SK-N-SH (cell line): ENCODE measurements around the gene ZNF511. TPM values are rescaled to one million over a fixed set of nuclear protein-coding genes. Genes with fewer than 3 reads are reported as not detected.

ENCODE experiments used
- CTCF ChIA-PET: fragments of 300-600, 350-600 bp; formaldehyde crosslinking; extraction: SDS; loops from one replicate; lab custom pipeline; 2021; lab: Yijun Ruan, JAX
- POLR2A ChIA-PET: fragments of 350-600 bp; sonication (Branson Sonifier 250); formaldehyde crosslinking; extraction: SDS; loops from one replicate; lab custom pipeline; 2020; ENCODE audit warnings: antibody characterized with exemption, inconsistent platforms; lab: Yijun Ruan, JAX
- DNase-seq: peaks from one replicate; pipeline ENCODE4 v3.0.0; 2012
- H2AFZ ChIP-seq: fragments of 200-600 bp; sonication (generic); 2 replicates; pipeline ENCODE4 v1.8.1; 2016; ENCODE audit warnings: antibody characterized with exemption, mild to moderate bottlenecking, low read depth
- H3F3A ChIP-seq: fragments of 200-600 bp; sonication (generic); replicated peaks from 2 replicates; pipeline ENCODE3; 2016; ENCODE audit warnings: antibody characterized with exemption, mild to moderate bottlenecking; ENCODE audit not compliant: insufficient read depth
- H3K27ac ChIP-seq, 2 experiments: fragments of 200-500 bp in 1 of 2; fragments of 200-600 bp in 1 of 2; sonication (Bioruptor generic) in 1 of 2; sonication (generic), shearing (Covaris generic) in 1 of 2; 2 replicates each; pipeline versions ENCODE4 v1.5.1 to v1.6.1; 2014 to 2016; ENCODE audit warnings: low read depth in 2 of 2, inconsistent platforms in 1 of 2, low read length in 1 of 2, mild to moderate bottlenecking in 1 of 2, mixed read lengths in 1 of 2
- H3K27me3 ChIP-seq: fragments of 200-600 bp; sonication (generic), shearing (Covaris generic); 2 replicates; pipeline ENCODE4 v1.6.1; 2016; ENCODE audit warnings: mixed run types; ENCODE audit not compliant: insufficient read depth
- H3K36me3 ChIP-seq, 2 experiments: fragments of 200-500 bp in 1 of 2; fragments of 200-600 bp in 1 of 2; sonication (Bioruptor generic) in 1 of 2; sonication (generic) in 1 of 2; replicated peaks in 1 of 2; 2 replicates each; pipeline versions ENCODE3 to v1.5.1; 2014 to 2016; ENCODE audit warnings: low read length in 1 of 2, mild to moderate bottlenecking in 1 of 2; ENCODE audit not compliant: insufficient read depth in 2 of 2, control insufficient read depth in 1 of 2
- H3K4me1 ChIP-seq, 2 experiments: fragments of 200-500 bp in 1 of 2; fragments of 200-600 bp in 1 of 2; sonication (Bioruptor generic) in 1 of 2; sonication (generic), shearing (Covaris generic) in 1 of 2; 2 replicates each; pipeline versions ENCODE4 v1.5.1 to v1.6.1; 2014 to 2016; ENCODE audit warnings: low read depth in 1 of 2, low read length in 1 of 2, mixed run types in 1 of 2; ENCODE audit not compliant: insufficient read depth in 2 of 2, control insufficient read depth in 1 of 2
- H3K4me2 ChIP-seq: fragments of 200-600 bp; sonication (generic), shearing (Covaris generic); 2 replicates; pipeline ENCODE4 v1.6.1; 2017; ENCODE audit warnings: mixed run types
- H3K4me3 ChIP-seq, 2 experiments: fragments of 200-500 bp in 1 of 2; fragments of 200-600 bp in 1 of 2; sonication (Bioruptor generic) in 1 of 2; sonication (generic), shearing (Covaris generic) in 1 of 2; 2 replicates each; pipeline versions ENCODE4 v1.5.1 to v1.8.1; 2014 to 2016; ENCODE audit warnings: low read depth in 2 of 2, inconsistent platforms in 1 of 2, low read length in 1 of 2, mild to moderate bottlenecking in 1 of 2, mixed read lengths in 1 of 2, moderate library complexity in 1 of 2
- H3K79me2 ChIP-seq: fragments of 200-600 bp; sonication (generic); 2 replicates; pipeline ENCODE4 v1.8.1; 2017; ENCODE audit warnings: mild to moderate bottlenecking; ENCODE audit not compliant: insufficient read depth
- H3K9ac ChIP-seq: fragments of 200-600 bp; sonication (generic); 2 replicates; pipeline ENCODE4 v1.6.1; 2017; ENCODE audit warnings: mixed run types
- H3K9me2 ChIP-seq: fragments of 200-600 bp; sonication (generic); 2 replicates; pipeline ENCODE4 v1.6.1; 2017; ENCODE audit warnings: mixed run types
- H3K9me3 ChIP-seq: fragments of 200-600 bp; sonication (generic); 2 replicates; pipeline ENCODE4 v1.6.1; 2017; ENCODE audit warnings: mixed run types, mild to moderate bottlenecking, moderate library complexity
- H4K20me1 ChIP-seq: fragments of 200-600 bp; sonication (generic); 2 replicates; pipeline ENCODE4 v1.6.1; 2017; ENCODE audit warnings: mild to moderate bottlenecking, mixed run types; ENCODE audit not compliant: insufficient read depth
- CTCF ChIP-seq: fragments of 200-600 bp; sonication (generic); IDR thresholded peaks from 2 replicates; pipeline ENCODE4 v1.6.1; 2017; ENCODE audit warnings: antibody characterized with exemption, mild to moderate bottlenecking, moderate library complexity
- ELF1 ChIP-seq: IDR thresholded peaks from 2 replicates; pipeline ENCODE4 v1.4.0; 2012
- EP300 ChIP-seq, 2 experiments: IDR thresholded peaks; 2 replicates each; pipeline versions ENCODE4 v1.4.0 to v1.6.1; 2012; ENCODE audit warnings: borderline replicate concordance in 1 of 2, low read depth in 1 of 2, low read length in 1 of 2
- EZH2phosphoT487 ChIP-seq: fragments of 200-600 bp; sonication (generic); IDR thresholded peaks from 2 replicates; pipeline ENCODE4 v1.6.1; 2017; ENCODE audit warnings: low read depth, mixed run types, mild to moderate bottlenecking, antibody characterized with exemption, moderate library complexity, borderline replicate concordance
- FOXJ3 ChIP-seq: sonication (generic); formaldehyde crosslinking; IDR thresholded peaks from 2 replicates; pipeline ENCODE4 v1.5.1; 2020; ENCODE audit warnings: mild to moderate bottlenecking, missing genetic modification reagents
- FOXM1 ChIP-seq: IDR thresholded peaks from 2 replicates; pipeline ENCODE4 v1.4.0; 2012; ENCODE audit warnings: low read depth, mild to moderate bottlenecking
- GABPA ChIP-seq: IDR thresholded peaks from 2 replicates; pipeline ENCODE4 v1.4.0; 2012; ENCODE audit warnings: low read depth, mild to moderate bottlenecking
- IRF3 ChIP-seq: fragments of 150-350 bp; IDR thresholded peaks from 2 replicates; pipeline ENCODE4 v1.6.1; 2016; ENCODE audit warnings: mild to moderate bottlenecking, low read depth, low read length
- JUND ChIP-seq: IDR thresholded peaks from 2 replicates; pipeline ENCODE4 v1.4.0; 2012
- MAX ChIP-seq: IDR thresholded peaks from 2 replicates; pipeline ENCODE4 v1.4.0; 2012; ENCODE audit warnings: low read depth
- MEF2A ChIP-seq: IDR thresholded peaks from 2 replicates; pipeline ENCODE4 v1.4.0; 2012; ENCODE audit warnings: low read depth, borderline replicate concordance
- NFIC ChIP-seq: IDR thresholded peaks from 2 replicates; pipeline ENCODE4 v1.4.0; 2012; ENCODE audit warnings: borderline replicate concordance
- RXRA ChIP-seq: IDR thresholded peaks from 2 replicates; pipeline ENCODE4 v1.4.0; 2012; ENCODE audit warnings: low read depth, mild to moderate bottlenecking, borderline replicate concordance
- SIN3A ChIP-seq: IDR thresholded peaks from 2 replicates; pipeline ENCODE4 v1.6.1; 2012; ENCODE audit warnings: low read depth, mild to moderate bottlenecking, low read length, moderate library complexity, borderline replicate concordance
- SMC3 ChIP-seq: IDR thresholded peaks from 2 replicates; pipeline ENCODE4 v1.6.1; 2012; ENCODE audit warnings: low read depth, low read length, improper control_type of control experiment
- TAF1 ChIP-seq: IDR thresholded peaks from 2 replicates; pipeline ENCODE4 v1.6.1; 2012; ENCODE audit warnings: low read depth, mild to moderate bottlenecking, low read length, moderate library complexity, borderline replicate concordance
- TEAD4 ChIP-seq: IDR thresholded peaks from 2 replicates; pipeline ENCODE4 v1.4.0; 2012; ENCODE audit warnings: mild to moderate bottlenecking, borderline replicate concordance; ENCODE audit not compliant: insufficient read depth
- USF1 ChIP-seq: IDR thresholded peaks from 2 replicates; pipeline ENCODE4 v1.4.0; 2012; ENCODE audit warnings: low read depth, borderline replicate concordance
- YY1 ChIP-seq: IDR thresholded peaks from 2 replicates; pipeline ENCODE4 v1.4.0; 2012; ENCODE audit warnings: low read depth, mild to moderate bottlenecking
- ZBTB33 ChIP-seq: IDR thresholded peaks from 2 replicates; pipeline ENCODE4 v1.4.0; 2012; ENCODE audit warnings: low read depth, borderline replicate concordance
- WGBS: methylation state at CpG from one replicate; pipeline ENCODE4 v1.1.6; 2017; ENCODE audit warnings: low lambda C conversion rate; 5-methylcytosine and 5-hydroxymethylcytosine counted together
- polyA plus RNA-seq, 3 experiments: library from polyadenylated mRNA; depleted of rRNA; stranded (reverse); fragments of >200 nt; gene quantifications; 2 replicates each; pipeline ENCODE4 v1.2.3, GENCODE V29; 2012

Gene ZNF511
- polyA plus RNA-seq, 1 of the 3 experiments (the other 2 are of a cell fraction) = 62.3 TPM

GRCh38 chr10:133312769-133313145 lies 4.0 kb downstream of the ZNF511 start (continued):
- no peak for TF ChIP-seq TEAD4
- no peak for TF ChIP-seq RXRA
- no peak for TF ChIP-seq MEF2A
- no peak for TF ChIP-seq EP300 (IDR thresholded peaks at IDR 0.05; ENCODE audit: borderline replicate concordance in 1 of 2, low read depth in 1 of 2, low read length in 1 of 2)
- TF ChIP-seq EZH2phosphoT487 = no peak

GRCh38 chr10:133313192-133313591 lies 4.5 kb downstream of the ZNF511 start:
- TF ChIP-seq JUND (no peak), IRF3 (no peak), SIN3A (no peak), ELF1 (no peak), GABPA (no peak), TAF1 (no peak), FOXJ3 (CRISPR knock-in tag) (no peak)
- no peak overlapping the region for H3K9ac ChIP-seq
- peaks cover 7 to 26% of the 10 kb centered on the region in 2 experiments for H3K36me3 ChIP-seq
- no peak overlapping the region for H3K27ac ChIP-seq
- ChIA-PET POLR2A (no interaction called here), CTCF (interaction anchor here (2.7 to 3.6 kb wide), 2 partner anchors 11 to 16 kb away, joined by 12 to 15 read pairs; no protein-coding TSS in a partner anchor)
- H3K9me2 ChIP-seq = no peaks in the 10 kb centered on the region
- no peak overlapping the region for H3K4me3 ChIP-seq
- peaks cover 11% of the 10 kb centered on the region for H3F3A ChIP-seq
- DNase-seq = no peak
- H4K20me1 ChIP-seq = peaks cover 8% of the 10 kb centered on the region
- H2AFZ ChIP-seq = no peak overlapping the region
- H3K79me2 ChIP-seq = peaks cover 7% of the 10 kb centered on the region
- H3K4me2 ChIP-seq = no peak overlapping the region
- 74% methylated on average over 4 of the region's 4 CpGs for WGBS
- no peaks in the 10 kb centered on the region for H3K27me3 ChIP-seq
- peaks cover 0 to 10% of the 10 kb centered on the region in 2 experiments; a peak in 1 of 4 replicates for H3K4me1 ChIP-seq
- H3K9me3 ChIP-seq = no peaks in the 10 kb centered on the region

GRCh38 chr10:133314911-133315310 lies 6.2 kb downstream of the ZNF511 start:
- DNase-seq = no peak
- 94% methylated on average over 11 of the region's 12 CpGs for WGBS
- Histone ChIP-seq H3K79me2 (no peaks in the 10 kb centered on the region), H3F3A (peaks cover 11% of the 10 kb centered on the region), H3K27ac (no peak overlapping the region), H3K27me3 (no peaks in the 10 kb centered on the region), H3K9ac (no peak overlapping the region), H3K4me1 (peaks cover 0 to 9% of the 10 kb centered on the region in 2 experiments; a peak in 1 of 4 replicates), H3K9me3 (no peaks in the 10 kb centered on the region), H2AFZ (no peak overlapping the region), H3K36me3 (peaks cover 7 to 26% of the 10 kb centered on the region in 2 experiments), H3K4me3 (no peak overlapping the region), H3K4me2 (no peak overlapping the region), H3K9me2 (no peaks in the 10 kb centered on the region), H4K20me1 (0 out of 2 replicates have a peak, but pooled peaks cover under 1% of the 10 kb centered on the region)
- ChIA-PET CTCF (interaction anchor here (1.0 to 3.6 kb wide), 5 partner anchors 8 to 47 kb away, joined by 3 to 15 read pairs (median 7); no protein-coding TSS in a partner anchor), POLR2A (interaction anchor here (1.2 kb wide), 1 partner anchor 9 kb away, joined by 3 read pairs; no protein-coding TSS in a partner anchor)
- TF ChIP-seq EP300 (IDR thresholded peaks at IDR 0.05; ENCODE audit: borderline replicate concordance in 1 of 2, low read depth in 1 of 2, low read length in 1 of 2) = no peak
- TF ChIP-seq USF1 = no peak
- TF ChIP-seq GABPA = no peak
- TF ChIP-seq SMC3 = no peak
- TF ChIP-seq TAF1 = no peak
- no peak for TF ChIP-seq MAX
- no peak for TF ChIP-seq YY1
- TF ChIP-seq FOXM1 = no peak
- no peak for TF ChIP-seq CTCF
- TF ChIP-seq RXRA = no peak
- TF ChIP-seq ZBTB33 = no peak
- TF ChIP-seq FOXJ3 (CRISPR knock-in tag) = no peak
- TF ChIP-seq JUND = no peak
- no peak for TF ChIP-seq NFIC
